ENCODE results near the gene TSEN34. TPM values are rescaled to one million over a fixed set of nuclear protein-coding genes. Genes with fewer than 3 reads are reported as not detected.

The TSEN34 gene
- total RNA-seq, 2 donors from 2014 or later: 47.9 to 52.7 TPM

DNA sequence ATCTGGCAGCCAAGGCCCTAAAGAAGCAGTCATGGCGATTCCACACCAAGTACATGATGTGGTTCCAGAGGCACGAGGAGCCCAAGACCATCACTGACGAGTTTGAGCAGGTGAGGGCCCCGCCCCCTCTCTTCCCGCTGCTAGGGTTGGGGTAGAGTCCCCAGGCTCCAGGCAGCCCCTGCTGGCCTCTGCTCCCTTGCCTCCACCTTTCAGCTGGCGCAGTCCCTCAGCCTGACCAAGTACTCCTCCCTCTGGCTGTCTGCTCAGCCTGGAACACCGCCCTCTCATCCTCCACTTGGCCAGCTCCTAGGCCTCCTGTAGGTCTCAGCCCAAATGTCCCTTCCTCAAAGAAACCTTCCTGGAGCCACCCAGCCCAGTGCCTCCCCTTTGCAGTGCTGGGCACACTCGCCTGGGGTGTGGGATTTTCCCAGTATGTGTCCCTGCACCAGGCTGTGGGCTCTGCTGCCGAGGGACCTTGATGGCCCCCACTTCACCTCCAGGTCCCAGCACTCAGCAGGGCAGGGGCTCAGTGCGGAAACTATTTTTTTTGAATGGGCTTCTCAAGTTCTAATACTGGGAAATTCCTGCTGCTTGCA lies 37.3 kb upstream of the TSEN34 start:
- no peak overlapping the region for H3K9ac ChIP-seq (ENCODE audit: low read depth in 2 of 2, low read length in 2 of 2)
- no peaks in the 10 kb centered on the region for H3K27me3 ChIP-seq
- H3K27ac ChIP-seq: no peak overlapping the region
- DNase-seq: no peak
- intact Hi-C loops (cut with DNase I): no loop called here
- H3K4me3 ChIP-seq: no peak overlapping the region
- peaks cover 41% of the 10 kb centered on the region for H3K36me3 ChIP-seq
- peaks cover 5% of the 10 kb centered on the region for H3K4me1 ChIP-seq
- no peaks in the 10 kb centered on the region for H3K9me3 ChIP-seq
- TF ChIP-seq, protein P1, sequence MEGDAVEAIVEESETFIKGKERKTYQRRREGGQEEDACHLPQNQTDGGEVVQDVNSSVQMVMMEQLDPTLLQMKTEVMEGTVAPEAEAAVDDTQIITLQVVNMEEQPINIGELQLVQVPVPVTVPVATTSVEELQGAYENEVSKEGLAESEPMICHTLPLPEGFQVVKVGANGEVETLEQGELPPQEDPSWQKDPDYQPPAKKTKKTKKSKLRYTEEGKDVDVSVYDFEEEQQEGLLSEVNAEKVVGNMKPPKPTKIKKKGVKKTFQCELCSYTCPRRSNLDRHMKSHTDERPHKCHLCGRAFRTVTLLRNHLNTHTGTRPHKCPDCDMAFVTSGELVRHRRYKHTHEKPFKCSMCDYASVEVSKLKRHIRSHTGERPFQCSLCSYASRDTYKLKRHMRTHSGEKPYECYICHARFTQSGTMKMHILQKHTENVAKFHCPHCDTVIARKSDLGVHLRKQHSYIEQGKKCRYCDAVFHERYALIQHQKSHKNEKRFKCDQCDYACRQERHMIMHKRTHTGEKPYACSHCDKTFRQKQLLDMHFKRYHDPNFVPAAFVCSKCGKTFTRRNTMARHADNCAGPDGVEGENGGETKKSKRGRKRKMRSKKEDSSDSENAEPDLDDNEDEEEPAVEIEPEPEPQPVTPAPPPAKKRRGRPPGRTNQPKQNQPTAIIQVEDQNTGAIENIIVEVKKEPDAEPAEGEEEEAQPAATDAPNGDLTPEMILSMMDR (IDR thresholded peaks at IDR 0.05): no peak

DNA sequence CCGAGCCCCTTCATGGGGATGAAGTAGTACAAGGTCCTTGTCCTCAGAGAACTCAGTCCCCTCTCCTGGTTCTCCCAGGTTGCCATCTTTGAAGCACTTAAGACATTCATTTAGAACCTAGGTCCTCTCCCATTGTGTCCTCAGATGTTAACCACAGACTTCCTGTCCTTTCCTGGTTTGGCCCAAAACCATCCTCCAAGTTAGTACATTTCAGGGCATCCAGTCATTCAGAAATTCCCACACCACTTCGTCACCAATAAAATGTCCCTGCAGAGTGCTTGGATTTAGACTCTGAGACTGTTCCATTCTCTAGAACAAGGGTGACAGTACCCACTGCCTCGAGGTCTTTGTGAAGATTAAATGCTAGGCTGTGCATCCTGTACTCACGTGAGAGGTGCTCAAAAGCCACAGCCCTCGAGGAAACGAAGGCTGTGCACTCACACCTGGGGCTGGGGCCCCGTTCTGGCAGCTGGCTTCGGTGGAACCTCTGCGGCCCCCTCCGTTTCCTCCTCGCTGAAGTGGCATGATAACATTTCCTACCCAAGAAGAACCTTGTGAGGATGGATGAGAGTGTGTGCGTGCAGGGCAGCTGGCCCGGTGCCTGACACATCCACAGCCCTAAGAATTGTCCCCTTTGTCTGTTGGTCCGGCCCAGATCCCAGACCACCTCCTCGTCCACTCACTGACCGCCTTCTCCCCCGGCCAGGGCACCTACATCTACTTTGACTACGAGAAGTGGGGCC lies 36.3 kb upstream of the TSEN34 start:
- TF ChIP-seq, protein P1 (IDR thresholded peaks at IDR 0.05): no peak
- H3K4me3 ChIP-seq: no peak overlapping the region
- H3K27me3 ChIP-seq: no peaks in the 10 kb centered on the region
- DNase-seq: no peak
- H3K9ac ChIP-seq (ENCODE audit: low read depth in 2 of 2, low read length in 2 of 2): no peak overlapping the region
- no peak overlapping the region for H3K27ac ChIP-seq
- no peaks in the 10 kb centered on the region for H3K9me3 ChIP-seq
- peaks cover 41% of the 10 kb centered on the region for H3K36me3 ChIP-seq
- H3K4me1 ChIP-seq: peaks cover 5% of the 10 kb centered on the region
- intact Hi-C loops (cut with DNase I): no loop called here

DNA sequence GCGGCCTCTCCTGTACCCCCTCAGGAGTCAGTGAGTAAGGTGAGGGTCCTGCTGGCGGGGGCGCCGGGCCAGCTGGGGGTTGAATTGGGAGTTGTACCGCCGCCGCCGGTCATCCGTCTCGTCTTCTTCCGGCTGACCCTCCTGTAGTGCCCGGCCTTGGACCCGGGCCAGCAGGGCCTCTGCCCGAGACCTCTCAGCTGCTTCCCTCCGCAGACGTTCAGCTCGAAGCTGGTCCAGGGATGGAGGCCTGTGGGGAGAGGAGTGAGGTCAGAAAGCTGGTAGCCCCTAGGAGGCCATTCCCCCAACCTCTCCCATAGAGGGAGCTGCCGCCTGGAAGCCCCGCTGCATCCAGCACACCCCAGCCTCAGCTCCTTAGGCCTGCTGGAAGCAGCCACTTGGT lies 35.4 kb upstream of the TSEN34 start:
- intact Hi-C loops (cut with DNase I): no loop called here
- no peak overlapping the region for H3K9ac ChIP-seq (ENCODE audit: low read depth in 2 of 2, low read length in 2 of 2)
- H3K27ac ChIP-seq: no peak overlapping the region
- no peak for DNase-seq
- TF ChIP-seq, protein P1 (IDR thresholded peaks at IDR 0.05): no peak
- H3K4me1 ChIP-seq: peaks cover 11% of the 10 kb centered on the region
- no peak overlapping the region for H3K4me3 ChIP-seq
- no peaks in the 10 kb centered on the region for H3K9me3 ChIP-seq
- H3K36me3 ChIP-seq: peaks cover 37% of the 10 kb centered on the region
- H3K27me3 ChIP-seq: no peaks in the 10 kb centered on the region

DNA sequence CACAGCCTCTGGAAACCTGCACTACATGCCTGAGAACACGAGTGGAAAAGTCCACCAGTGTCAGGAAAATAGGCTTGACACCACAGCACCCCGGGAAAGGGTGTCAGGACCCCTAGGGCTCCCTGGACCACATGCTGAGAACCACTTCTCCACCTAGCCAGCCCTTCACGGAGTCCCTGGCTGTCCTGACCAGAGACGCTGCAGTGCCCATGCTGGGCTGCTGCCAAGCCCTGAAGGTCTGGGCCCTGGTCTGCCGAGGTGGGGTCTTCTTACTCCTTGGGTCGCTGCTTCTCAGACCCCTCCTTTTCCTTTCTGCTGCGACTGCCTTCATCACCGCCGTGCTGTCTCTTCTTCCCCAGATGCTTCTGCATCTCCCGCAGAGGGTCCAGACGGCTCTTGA lies 34.6 kb upstream of the TSEN34 start:
- TF ChIP-seq, protein P1 (IDR thresholded peaks at IDR 0.05): no peak
- Histone ChIP-seq H3K4me3 (no peak overlapping the region), H3K27ac (no peak overlapping the region), H3K9me3 (no peaks in the 10 kb centered on the region), H3K9ac (ENCODE audit: low read depth in 2 of 2, low read length in 2 of 2) (no peak overlapping the region), H3K36me3 (peaks cover 31% of the 10 kb centered on the region), H3K27me3 (no peaks in the 10 kb centered on the region), H3K4me1 (peaks cover 18% of the 10 kb centered on the region)
- no peak for DNase-seq
- intact Hi-C loops (cut with DNase I): no loop called here

DNA sequence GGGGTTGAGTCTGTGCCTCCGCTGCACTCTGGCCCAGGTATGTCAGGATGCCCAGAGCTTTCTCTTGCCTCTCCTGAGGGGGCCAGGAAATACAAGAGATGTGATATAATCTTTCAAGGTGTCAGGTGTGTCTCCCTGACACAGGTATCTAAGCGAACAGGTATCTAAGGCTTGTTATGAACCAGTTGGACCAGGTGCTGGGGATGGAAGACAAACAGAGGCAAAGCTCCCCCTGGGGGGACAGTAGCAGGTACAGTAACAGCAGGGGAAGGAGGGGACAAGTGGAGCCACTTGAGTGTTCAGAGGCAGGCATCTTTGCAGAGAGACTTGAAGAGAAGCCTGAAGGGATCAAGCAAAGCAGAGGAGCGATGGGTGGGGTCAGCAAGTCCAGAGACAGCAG lies 34.2 kb upstream of the TSEN34 start:
- Histone ChIP-seq H3K36me3 (peaks cover 30% of the 10 kb centered on the region), H3K4me3 (no peak overlapping the region), H3K27me3 (no peaks in the 10 kb centered on the region), H3K27ac (no peak overlapping the region), H3K4me1 (peaks cover 20% of the 10 kb centered on the region), H3K9me3 (no peaks in the 10 kb centered on the region), H3K9ac (ENCODE audit: low read depth in 2 of 2, low read length in 2 of 2) (no peak overlapping the region)
- TF ChIP-seq, protein P1 (IDR thresholded peaks at IDR 0.05): no peak
- intact Hi-C loops (cut with DNase I): no loop called here
- DNase-seq: no peak
